Activated CD4-positive, alpha-beta T cell treated with anti-CD3 and anti-CD28 coated beads for 36 hours (primary cell): Measurements from ENCODE around the gene COMP. TPM values are rescaled to one million over a fixed set of nuclear protein-coding genes. Genes with fewer than 3 reads are reported as not detected.
"Not testable (repeated sequence)": the region's sequence is repeated elsewhere in the genome, so short reads cannot be mapped to it uniquely, and the experiment has no call there.

Experiments
- ATAC-seq: fragments of 200-7000 bp; cut with Tn5 transposase; one replicate; pipeline ENCODE4 v1.10.0; 2021; ENCODE audit warnings: mild to moderate bottlenecking, moderate library complexity
- CTCF ChIA-PET: fragments of 350-600 bp; sonication (Branson Sonifier 250); formaldehyde crosslinking; loops from one replicate; lab custom pipeline; 2021; ENCODE audit warnings: antibody characterized with exemption; lab: Charles Lee
- POLR2A ChIA-PET: fragments of 350-600 bp; sonication (Branson Sonifier 250); formaldehyde crosslinking; loops from one replicate; lab custom pipeline; 2021; ENCODE audit warnings: antibody characterized with exemption, inconsistent platforms; lab: Charles Lee
- DNase-seq: peaks from one replicate; pipeline ENCODE4 v3.0.0-alpha.2; 2020
- H3K27ac Mint-ChIP-seq: one replicate; pipeline ENCODE4 v1.8.0; 2021; ENCODE audit warnings: mixed read lengths
- H3K27me3 Mint-ChIP-seq: one replicate; pipeline ENCODE4 v1.8.0; 2021; ENCODE audit warnings: mixed read lengths
- H3K36me3 Mint-ChIP-seq: one replicate; pipeline ENCODE4 v1.8.0; 2021; ENCODE audit warnings: low read depth, mixed read lengths
- H3K4me1 Mint-ChIP-seq: one replicate; pipeline ENCODE4 v1.8.0; 2021; ENCODE audit warnings: mixed read lengths
- H3K4me3 Mint-ChIP-seq: one replicate; pipeline ENCODE4 v1.8.0; 2021; ENCODE audit warnings: mild to moderate bottlenecking, moderate library complexity, mixed read lengths
- H3K9me3 Mint-ChIP-seq: one replicate; pipeline ENCODE4 v1.8.0; 2021; ENCODE audit warnings: low read depth, mixed read lengths
- intact Hi-C, 2 experiments: fragments of 100-400 bp; cut with DNase I in 1 of 2; cut with micrococcal nuclease in 1 of 2; formaldehyde crosslinking; loops; one replicate each; pipeline versions ENCODE4 v1.14.2 to v1.15.1; 2022 to 2024; cut with DNase I, micrococcal nuclease
- total RNA-seq, 2 experiments: library from RNA; stranded (reverse); gene quantifications; one replicate each; pipeline ENCODE4 v1.2.3, GENCODE V29; 2021

COMP gene
- total RNA-seq, 2 experiments from 2014 or later = not detected

DNA sequence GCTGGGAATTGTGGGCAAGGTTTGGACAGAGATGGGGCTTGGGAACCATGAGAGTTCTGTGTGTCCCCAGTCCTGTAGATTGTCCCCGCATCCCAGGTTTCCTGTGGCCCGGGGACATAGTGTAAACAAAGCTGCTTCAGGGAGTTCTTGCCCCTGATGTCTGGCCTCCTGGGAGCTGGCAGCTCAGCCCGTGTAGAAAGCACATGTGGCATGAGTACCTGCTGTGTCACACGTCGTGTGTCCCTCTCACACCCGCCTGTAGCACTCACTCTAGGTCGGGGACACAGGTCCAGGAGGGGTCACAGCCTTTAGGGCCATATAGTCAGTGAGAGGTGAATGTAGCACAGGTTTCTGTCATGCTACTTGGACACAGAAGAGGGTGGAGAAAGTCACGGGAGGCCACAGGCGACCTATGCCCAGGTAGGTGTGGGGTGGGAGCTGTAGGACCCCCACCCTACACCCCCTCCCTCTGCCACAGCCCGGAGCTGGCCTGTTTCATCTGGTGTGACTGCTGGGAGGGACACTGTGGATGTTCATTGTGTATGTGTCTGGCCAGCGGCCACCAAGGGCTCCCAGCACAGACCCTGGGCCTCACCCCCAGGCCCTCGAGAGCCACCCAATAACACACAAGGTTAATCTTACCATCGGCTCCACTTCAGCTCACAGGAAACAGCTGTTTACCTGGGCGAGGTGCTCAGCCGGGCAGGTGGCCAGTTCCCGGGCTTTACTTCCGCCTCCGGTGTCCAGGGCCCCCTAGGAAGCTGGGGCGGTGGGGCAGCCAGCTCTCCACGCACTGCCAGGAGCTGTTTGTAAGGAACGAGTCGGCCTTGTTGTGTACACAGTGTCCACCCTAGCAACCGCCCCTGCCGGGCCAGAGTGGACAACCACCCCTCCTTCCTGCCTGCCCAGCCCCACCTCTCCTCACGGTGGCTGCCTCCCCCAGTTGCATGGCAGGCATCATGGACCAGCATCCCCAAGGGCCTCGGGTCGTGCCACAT, 49.7 kb downstream of the COMP start:
- H3K4me1 Mint-ChIP-seq = no peaks in the 10 kb centered on the region
- ChIA-PET CTCF (interaction anchor here (0.6 kb wide), 1 partner anchor 106 kb away, joined by 3 read pairs; no protein-coding TSS in a partner anchor), POLR2A (no interaction called here)
- no peaks in the 10 kb centered on the region for H3K9me3 Mint-ChIP-seq
- no peaks in the 10 kb centered on the region for H3K27me3 Mint-ChIP-seq
- DNase-seq (no peak), ATAC-seq (no peak)
- H3K27ac Mint-ChIP-seq = no peak overlapping the region
- H3K36me3 Mint-ChIP-seq = no peaks in the 10 kb centered on the region
- intact Hi-C loops = no loop called here
- no peak overlapping the region for H3K4me3 Mint-ChIP-seq

DNA sequence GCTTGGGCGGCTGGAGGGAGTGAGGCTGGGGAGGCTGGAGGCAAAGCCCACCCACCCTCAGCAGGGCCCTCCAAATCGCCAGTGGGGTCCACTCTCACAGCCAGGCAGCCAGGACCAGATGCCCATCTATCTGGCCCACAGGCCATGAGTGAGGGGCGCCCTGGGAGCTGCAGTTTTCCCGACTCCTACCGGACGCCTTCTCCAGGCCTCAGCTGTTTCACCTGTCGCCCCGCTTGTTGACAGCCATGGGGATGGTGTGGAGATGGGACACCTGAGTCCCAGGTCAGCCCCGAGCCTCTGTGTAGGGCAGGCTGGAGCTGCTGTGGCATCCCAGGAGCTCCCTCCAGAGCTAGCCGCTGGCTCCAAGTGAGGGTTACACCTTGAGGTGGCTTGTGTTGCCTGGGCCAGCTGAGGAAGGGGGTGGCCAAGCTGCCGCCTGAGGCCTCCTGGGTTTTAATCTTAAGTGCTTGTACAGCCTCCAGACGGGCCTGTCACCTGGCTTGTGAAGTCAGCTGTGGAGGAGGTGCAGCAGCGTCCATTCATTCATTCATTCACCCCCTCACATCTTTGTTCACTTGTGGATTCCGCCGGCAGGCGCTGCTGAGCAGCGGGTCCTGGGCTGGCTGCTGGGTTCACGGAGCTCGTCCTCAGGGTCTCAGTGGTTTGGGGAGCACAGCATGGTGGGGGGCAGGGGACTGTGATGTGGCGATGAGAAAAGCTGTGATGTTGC, 52.0 kb downstream of the COMP start:
- no peaks in the 10 kb centered on the region for H3K4me1 Mint-ChIP-seq
- no peaks in the 10 kb centered on the region for H3K27me3 Mint-ChIP-seq
- no peak overlapping the region for H3K27ac Mint-ChIP-seq
- H3K9me3 Mint-ChIP-seq = no peaks in the 10 kb centered on the region
- ChIA-PET POLR2A (no interaction called here), CTCF (no interaction called here)
- DNase-seq = no peak
- H3K4me3 Mint-ChIP-seq = no peak overlapping the region
- intact Hi-C loops = no loop called here
- ATAC-seq = no peak
- H3K36me3 Mint-ChIP-seq = no peaks in the 10 kb centered on the region

DNA sequence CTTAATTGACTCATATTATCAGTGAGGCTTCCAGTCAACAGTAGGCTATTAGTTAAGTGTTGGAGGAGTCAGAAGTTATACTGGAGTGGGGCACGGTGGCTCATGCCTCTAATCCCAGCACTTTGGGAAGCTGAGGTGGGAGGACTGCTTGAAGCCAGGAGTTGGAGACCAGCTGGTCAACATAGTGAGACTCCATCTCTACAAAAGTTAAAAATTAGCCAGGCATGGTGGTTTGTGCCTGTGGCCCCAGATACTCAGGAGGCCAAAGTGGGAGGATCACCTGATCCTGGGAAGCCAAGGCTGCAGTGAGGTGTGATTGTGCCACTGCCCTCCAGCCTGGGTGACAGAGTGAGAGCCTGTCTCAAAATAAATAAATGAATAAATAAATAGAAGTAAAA, 53.2 kb downstream of the COMP start:
- ChIA-PET CTCF (no interaction called here), POLR2A (no interaction called here)
- H3K36me3 Mint-ChIP-seq = no peaks in the 10 kb centered on the region
- no peak overlapping the region for H3K4me3 Mint-ChIP-seq
- ATAC-seq = no peak
- no peak overlapping the region for H3K27ac Mint-ChIP-seq
- intact Hi-C loops = no loop called here
- DNase-seq = no peak
- H3K9me3 Mint-ChIP-seq = no peaks in the 10 kb centered on the region
- no peaks in the 10 kb centered on the region for H3K27me3 Mint-ChIP-seq
- H3K4me1 Mint-ChIP-seq = no peaks in the 10 kb centered on the region

DNA sequence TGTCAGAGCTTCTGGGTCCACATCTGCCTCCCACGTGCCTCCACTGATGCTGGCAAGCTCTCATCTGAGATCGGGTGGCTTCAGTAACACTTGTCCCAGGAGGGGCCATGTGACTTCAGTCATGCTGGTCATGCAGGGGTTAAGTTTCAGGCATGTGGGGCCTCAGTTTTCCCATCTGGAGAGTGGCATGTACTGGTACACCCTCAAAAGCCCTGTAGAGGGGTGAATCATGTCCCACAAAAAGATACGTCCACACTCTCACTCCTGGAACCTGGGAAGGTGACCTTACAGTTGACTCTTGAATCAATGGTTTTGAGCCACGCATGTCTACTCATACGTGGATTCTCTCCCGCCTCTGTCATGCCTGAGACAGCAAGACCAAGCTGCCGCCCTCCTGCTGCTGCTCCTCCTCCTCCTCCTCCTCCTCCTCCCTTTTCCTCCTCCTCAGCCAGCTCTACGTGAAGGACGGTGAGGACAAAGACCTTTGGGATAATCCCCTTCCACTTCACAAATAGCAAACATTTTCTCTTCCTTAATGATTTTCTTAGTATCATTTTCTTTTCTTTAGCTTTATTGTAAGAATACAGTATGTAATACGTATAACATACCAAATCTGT, 53.7 kb downstream of the COMP start:
- Mint-ChIP-seq H3K4me1 (no peaks in the 10 kb centered on the region), H3K27me3 (no peaks in the 10 kb centered on the region), H3K36me3 (no peaks in the 10 kb centered on the region), H3K4me3 (no peak overlapping the region), H3K9me3 (no peaks in the 10 kb centered on the region), H3K27ac (no peak overlapping the region)
- no peak for ATAC-seq
- ChIA-PET POLR2A (no interaction called here), CTCF (interaction anchor here (0.6 kb wide), 1 partner anchor 137 kb away, joined by 3 read pairs; no protein-coding TSS in a partner anchor)
- intact Hi-C loops = no loop called here
- DNase-seq = no peak

DNA sequence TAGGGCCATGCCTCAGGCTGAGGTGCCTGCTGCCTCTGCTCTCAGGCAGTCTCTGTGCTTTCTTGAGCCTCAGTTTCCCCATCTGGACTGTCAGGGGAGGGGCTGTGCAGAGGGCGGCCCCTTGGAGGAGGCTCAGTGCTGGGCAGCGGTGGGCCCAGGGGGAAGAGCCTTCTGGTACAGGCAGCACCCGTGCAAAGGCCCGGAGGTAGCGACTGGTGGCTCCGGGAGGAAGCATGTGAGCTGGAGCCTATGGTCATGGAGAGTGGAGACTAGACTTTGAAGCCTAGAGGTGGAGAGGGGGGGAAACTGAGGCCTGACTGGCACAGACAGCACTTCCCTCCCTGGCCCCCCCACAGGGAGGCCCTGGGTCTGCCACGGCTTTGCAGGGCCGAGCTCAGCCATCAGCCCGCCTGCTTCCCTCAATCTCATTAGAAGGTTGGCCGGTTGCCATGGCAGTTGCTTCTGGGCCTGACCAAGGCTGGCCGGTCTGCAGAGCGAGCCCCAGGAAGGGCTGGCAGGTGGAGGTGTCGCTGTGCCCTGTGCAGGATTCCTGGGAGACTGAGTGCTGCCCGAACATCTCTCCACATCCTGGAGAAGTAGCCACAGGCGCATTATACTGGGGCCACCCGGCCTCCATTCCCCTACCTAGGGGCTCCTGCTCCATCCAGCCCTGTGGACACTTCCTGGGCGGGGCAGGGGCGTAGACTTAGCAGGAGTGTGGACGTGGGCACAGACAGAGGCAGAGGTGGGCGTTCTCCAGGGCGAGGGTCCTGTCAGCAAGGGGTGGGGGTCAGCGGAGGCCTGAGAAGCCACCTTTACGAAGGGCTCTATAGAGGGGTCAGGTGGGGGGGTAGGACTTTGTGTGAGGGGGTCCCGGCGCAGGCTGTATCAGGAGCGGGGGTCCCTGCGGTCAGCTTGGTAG, 54.4 kb downstream of the COMP start:
- DNase-seq = no peak
- Mint-ChIP-seq H3K4me3 (no peak overlapping the region), H3K27me3 (no peaks in the 10 kb centered on the region), H3K4me1 (no peaks in the 10 kb centered on the region), H3K36me3 (no peaks in the 10 kb centered on the region), H3K9me3 (no peaks in the 10 kb centered on the region), H3K27ac (no peak overlapping the region)
- ChIA-PET CTCF (interaction anchor here (0.6 kb wide), 1 partner anchor 138 kb away, joined by 3 read pairs; no protein-coding TSS in a partner anchor), POLR2A (no interaction called here)
- intact Hi-C loops = no loop called here
- ATAC-seq = no peak

DNA sequence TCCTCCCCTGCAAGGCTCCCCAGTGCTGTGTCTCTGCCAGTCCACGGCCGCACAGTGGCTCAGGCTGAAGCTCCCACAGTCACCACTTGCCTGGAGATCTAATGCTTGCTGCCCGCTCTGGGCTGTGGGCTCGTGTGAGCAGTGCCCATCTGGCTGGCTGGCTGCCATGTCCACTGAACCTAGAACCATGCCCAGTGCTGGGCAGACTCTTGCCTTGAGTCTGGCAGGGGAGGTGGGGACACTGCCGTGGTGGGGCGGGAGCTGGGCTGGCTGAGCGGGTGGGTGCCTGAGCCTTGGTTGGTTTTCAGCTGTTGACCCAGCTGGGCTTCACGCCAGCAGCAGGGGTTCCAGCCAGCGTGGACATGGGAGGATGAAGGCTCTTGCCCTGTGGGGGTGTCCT, 55.4 kb downstream of the COMP start:
- Mint-ChIP-seq H3K27me3 (no peaks in the 10 kb centered on the region), H3K9me3 (no peaks in the 10 kb centered on the region), H3K4me3 (no peak overlapping the region), H3K27ac (no peak overlapping the region), H3K4me1 (peaks cover 6% of the 10 kb centered on the region), H3K36me3 (no peaks in the 10 kb centered on the region)
- DNase-seq (no peak), ATAC-seq (no peak)
- CTCF ChIA-PET = interaction anchor here (0.5 kb wide), 1 partner anchor 1295 kb away, joined by 3 read pairs; no protein-coding TSS in a partner anchor
- intact Hi-C loops = no loop called here
- POLR2A ChIA-PET = no interaction called here

DNA sequence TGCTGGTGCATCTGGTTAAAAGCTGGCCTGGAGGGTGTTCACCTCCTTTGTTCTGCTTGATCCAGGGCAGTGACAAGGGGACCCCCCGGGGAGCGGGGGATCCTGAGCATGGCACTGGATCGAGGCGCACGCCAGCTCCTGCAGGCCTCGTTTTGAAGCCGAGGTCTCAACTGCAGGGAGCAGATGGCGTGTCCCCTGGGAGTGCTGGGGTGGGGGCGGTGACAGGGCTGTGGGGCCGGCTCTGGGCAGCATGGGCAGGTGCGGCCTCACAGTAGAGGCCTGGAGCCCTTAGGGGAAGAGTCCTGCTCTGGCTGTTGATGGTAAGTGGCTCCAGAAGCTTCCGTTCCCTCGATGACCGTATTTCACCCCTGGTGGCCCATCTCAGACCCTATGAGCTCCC, 55.8 kb downstream of the COMP start:
- CTCF ChIA-PET = no interaction called here
- Mint-ChIP-seq H3K4me1 (peaks cover 6% of the 10 kb centered on the region), H3K27me3 (no peaks in the 10 kb centered on the region), H3K27ac (no peak overlapping the region), H3K4me3 (no peak overlapping the region), H3K9me3 (no peaks in the 10 kb centered on the region), H3K36me3 (no peaks in the 10 kb centered on the region)
- intact Hi-C loops = no loop called here
- no peak for DNase-seq
- ATAC-seq = no peak
- POLR2A ChIA-PET = interaction anchor here (0.6 kb wide), 1 partner anchor 342 kb away, joined by 3 read pairs; no protein-coding TSS in a partner anchor

DNA sequence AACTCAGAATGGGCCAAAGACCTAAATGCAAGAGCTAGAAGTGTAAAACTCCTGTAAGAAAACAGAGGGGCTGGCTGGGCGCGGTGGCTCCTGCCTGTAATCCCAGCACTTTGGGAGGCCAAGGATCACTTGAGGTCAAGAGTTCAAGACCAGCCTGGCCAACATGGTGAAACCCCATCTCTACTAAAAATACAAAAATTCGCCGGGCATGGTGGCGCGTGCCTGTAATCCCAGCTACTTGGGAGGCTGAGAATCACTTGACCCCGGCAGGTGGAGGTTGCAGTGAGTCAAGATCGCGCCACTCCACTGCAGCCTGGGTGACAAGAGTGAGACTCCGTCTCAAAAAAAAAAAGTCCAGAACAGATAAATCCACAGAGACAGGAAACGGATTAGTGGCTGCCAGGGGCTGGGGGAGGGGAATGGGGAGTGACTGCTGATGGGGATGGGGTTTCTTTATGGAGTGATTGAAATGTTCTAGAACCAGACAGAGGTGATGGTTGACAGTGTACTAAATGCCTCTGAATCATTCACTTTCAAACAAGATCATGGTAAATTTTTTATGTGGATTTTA, 57.3 kb downstream of the COMP start:
- H3K36me3 Mint-ChIP-seq, DNase-seq, H3K4me3 Mint-ChIP-seq, ATAC-seq, POLR2A ChIA-PET, intact Hi-C loops, H3K9me3 Mint-ChIP-seq, H3K4me1 Mint-ChIP-seq, H3K27ac Mint-ChIP-seq, CTCF ChIA-PET, H3K27me3 Mint-ChIP-seq: not testable (repeated sequence)

DNA sequence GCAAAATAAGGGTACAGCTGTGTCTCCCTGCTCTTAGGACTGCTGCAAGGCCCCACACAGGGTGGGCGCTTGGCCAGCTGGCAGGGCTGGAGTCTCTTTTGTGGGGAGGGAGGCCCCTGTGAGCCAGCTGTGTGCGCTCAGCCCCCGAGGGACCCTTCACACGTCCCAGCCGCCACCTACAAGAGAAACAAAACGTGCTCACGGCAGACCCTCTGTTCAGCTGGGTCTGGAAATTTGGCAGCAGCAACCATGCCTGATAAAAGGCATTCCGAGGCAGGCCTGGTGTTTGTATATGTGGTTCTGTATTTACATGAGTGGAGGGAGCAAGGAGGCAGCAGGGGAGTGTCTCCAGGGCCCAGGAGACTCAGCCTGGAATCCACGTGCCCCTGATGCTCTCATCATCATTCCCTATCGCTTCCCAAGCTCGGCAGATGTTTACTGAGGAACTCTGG, 57.9 kb downstream of the COMP start:
- ChIA-PET CTCF (interaction anchor here (0.7 kb wide), 1 partner anchor 18 kb away, joined by 3 read pairs; no protein-coding TSS in a partner anchor), POLR2A (no interaction called here)
- no peaks in the 10 kb centered on the region for H3K36me3 Mint-ChIP-seq
- intact Hi-C loops = no loop called here
- peaks cover 6% of the 10 kb centered on the region for H3K4me1 Mint-ChIP-seq
- no peaks in the 10 kb centered on the region for H3K27me3 Mint-ChIP-seq
- no peak overlapping the region for H3K4me3 Mint-ChIP-seq
- ATAC-seq (no peak), DNase-seq (no peak)
- H3K9me3 Mint-ChIP-seq = no peaks in the 10 kb centered on the region
- no peak overlapping the region for H3K27ac Mint-ChIP-seq
